Stomach (tissue), 9 donors: ENCODE results near the gene GRB10. TPM values are rescaled to one million over a fixed set of nuclear protein-coding genes. Genes with fewer than 3 reads are reported as not detected.
"Not testable (repeated sequence)": the region's sequence is repeated elsewhere in the genome, so short reads cannot be mapped to it uniquely, and the experiment has no call there.

Experiments
- DNase-seq, 2 donors: peaks; one replicate each; pipeline versions ENCODE4 v3.0.0 to v3.0.0-alpha.2; 2013 to 2019
- H3K27ac ChIP-seq, 5 donors: fragments of 200-600 bp in 4 of 5; sonication (generic) in 4 of 5; one replicate each; pipeline ENCODE4 v1.5.1; 2013 to 2019; ENCODE audit warnings: mild to moderate bottlenecking in 1 of 5, moderate library complexity in 1 of 5
- H3K27me3 ChIP-seq, 3 donors: fragments of 200-600 bp; sonication (generic); one replicate each; pipeline ENCODE4 v1.5.1; 2017 to 2019; ENCODE audit warnings: mixed run types in 1 of 3
- H3K36me3 ChIP-seq, 4 donors: fragments of 200-600 bp; sonication (generic); 1 replicate in 3 of 4; 2 replicates in 1 of 4; pipeline ENCODE4 v1.5.1; 2016 to 2019
- H3K4me1 ChIP-seq, 4 donors: fragments of 200-600 bp; sonication (generic); one replicate each; pipeline ENCODE4 v1.5.1; 2016 to 2019
- H3K4me3 ChIP-seq, 4 donors: fragments of 200-600 bp; sonication (generic) in 3 of 4; one replicate each; pipeline ENCODE4 v1.5.1; 2016 to 2019; ENCODE audit warnings: mild to moderate bottlenecking in 1 of 4
- H3K9me3 ChIP-seq, 4 donors: fragments of 200-600 bp; sonication (generic); one replicate each; pipeline ENCODE4 v1.5.1; 2016 to 2019
- CTCF ChIP-seq, 7 experiments: fragments of 450-650 bp in 4 of 7; fragments of 200-600 bp in 3 of 7; sonication (generic) in 3 of 7; IDR thresholded peaks; one replicate each; pipeline ENCODE4 v1.5.1; 2016 to 2019; ENCODE audit warnings: antibody characterized with exemption in 7 of 7, control low read depth in 2 of 7, mild to moderate bottlenecking in 1 of 7
- EP300 ChIP-seq: sonication (generic); formaldehyde crosslinking; IDR thresholded peaks from one replicate; pipeline ENCODE4 v1.6.1; 2017; ENCODE audit warnings: antibody characterized with exemption
- POLR2A ChIP-seq, 4 donors: fragments of 450-650 bp; IDR thresholded peaks; one replicate each; pipeline ENCODE4 v1.6.1; 2016; ENCODE audit warnings: antibody characterized with exemption in 4 of 4, control low read depth in 2 of 4, mild to moderate bottlenecking in 1 of 4, moderate library complexity in 1 of 4
- POLR2AphosphoS5 ChIP-seq, 3 donors: sonication (generic); formaldehyde crosslinking; IDR thresholded peaks; one replicate each; pipeline ENCODE4 v1.6.1; 2016; ENCODE audit warnings: antibody characterized with exemption in 3 of 3
- WGBS, 5 donors: extraction: QIAGEN DNeasy Blood & Tissue Kit in 3 of 5; methylation state at CpG; one replicate each; pipeline versions ENCODE4 v1.1.5 to v1.1.7; 2013 to 2018; 5-methylcytosine and 5-hydroxymethylcytosine counted together
- intact Hi-C: fragments of 100-400 bp; cut with DNase I; formaldehyde crosslinking; loops from one replicate; pipeline ENCODE4 v1.15.1; 2023; ENCODE audit warnings: low total_unique reads
- polyA plus RNA-seq, 3 donors: library from polyadenylated mRNA; stranded (reverse); fragments of 200-250 nt; gene quantifications; one replicate each; pipeline ENCODE4 v1.2.3, GENCODE V29; 2013
- total RNA-seq, 5 donors: library from RNA; depleted of rRNA; stranded (reverse); fragments of >200 nt; gene quantifications; one replicate each; pipeline versions ENCODE4 v1.1.0 to v1.2.3, GENCODE V29; 2014 to 2016
- donor health status: healthy with polysubstance abuse.
- donor health status: Bipolar disorder and iron deficiency.
- donor health status: healthy.

Gene GRB10
- total and polyA plus RNA-seq, 8 donors: 10.2 to 84.9 (median 49.6) TPM

GRCh38 chr7:50587737-50588136 is 195.0 kb downstream of the GRB10 start:
- DNase-seq: no peak
- peaks cover 7 to 18% (median 14%) of the 10 kb centered on the region in 4 donors for H3K36me3 ChIP-seq
- 72 to 81% (median 76%) methylated on average over 6 of the region's 6 CpGs for WGBS, 5 donors
- TF ChIP-seq EP300 (no peak), CTCF (IDR thresholded peaks at IDR 0.05) (no peak), POLR2AphosphoS5 (IDR thresholded peaks at IDR 0.05) (no peak), POLR2A (IDR thresholded peaks at IDR 0.05) (no peak)
- H3K27me3 ChIP-seq: no peaks in the 10 kb centered on the region
- H3K9me3 ChIP-seq: peaks cover 3 to 19% (median 16%) of the 10 kb centered on the region in 4 donors
- no peak overlapping the region for H3K4me3 ChIP-seq
- H3K4me1 ChIP-seq: no peaks in the 10 kb centered on the region
- no peak overlapping the region for H3K27ac ChIP-seq
- intact Hi-C loops: no loop called here

- no peaks in the 10 kb centered on the region for H3K27me3 ChIP-seq
- no peaks in the 10 kb centered on the region for H3K4me1 ChIP-seq
- no peaks in the 10 kb centered on the region for H3K36me3 ChIP-seq
- intact Hi-C loops: no loop called here
- no peak overlapping the region for H3K27ac ChIP-seq
- peaks cover 3 to 23% (median 16%) of the 10 kb centered on the region in 4 donors for H3K9me3 ChIP-seq
- H3K4me3 ChIP-seq: no peak overlapping the region
- WGBS, 5 donors: 76 to 91% (median 83%) methylated on average over 5 of the region's 5 CpGs
- DNase-seq: peak in 1 of 2 donors; percentile 57
- TF ChIP-seq POLR2A (IDR thresholded peaks at IDR 0.05): no peak
- TF ChIP-seq CTCF (IDR thresholded peaks at IDR 0.05): no peak
- no peak for TF ChIP-seq EP300
- no peak for TF ChIP-seq POLR2AphosphoS5 (IDR thresholded peaks at IDR 0.05)
Measured at GRCh38 chr7:50584793-50585408, 197.8 kb downstream of the GRB10 start.

- TF ChIP-seq CTCF (IDR thresholded peaks at IDR 0.05): no peak
- no peak for TF ChIP-seq POLR2AphosphoS5 (IDR thresholded peaks at IDR 0.05)
- no peak for TF ChIP-seq POLR2A (IDR thresholded peaks at IDR 0.05)
- TF ChIP-seq EP300: no peak
- Histone ChIP-seq H3K4me3 (no peak overlapping the region), H3K27ac (no peak overlapping the region), H3K9me3 (peaks cover 3 to 23% (median 16%) of the 10 kb centered on the region in 4 donors), H3K4me1 (no peaks in the 10 kb centered on the region), H3K27me3 (no peaks in the 10 kb centered on the region), H3K36me3 (no peaks in the 10 kb centered on the region)
- 83 to 94% (median 86%) methylated on average over 3 to 4 of the region's 4 CpGs for WGBS, 5 donors
- intact Hi-C loops: no loop called here
- no peak for DNase-seq
Measured at GRCh38 chr7:50584386-50584785, 198.3 kb downstream of the GRB10 start.

- H3K36me3 ChIP-seq, H3K27me3 ChIP-seq, DNase-seq, H3K27ac ChIP-seq, H3K4me3 ChIP-seq, intact Hi-C loops, H3K4me1 ChIP-seq: not testable (repeated sequence)
- peaks cover 3 to 23% (median 16%) of the 10 kb centered on the region in 4 donors for H3K9me3 ChIP-seq
- WGBS, 5 donors: 90 to 99% (median 94%) methylated on average over 4 of the region's 4 CpGs
Measured at GRCh38 chr7:50583295-50583694, 199.4 kb downstream of the GRB10 start.

GRCh38 chr7:50582271-50582670 is 200.4 kb downstream of the GRB10 start:
- 93 to 98% (median 94%) methylated on average over 4 of the region's 4 CpGs for WGBS, 5 donors
- H3K36me3 ChIP-seq, H3K4me3 ChIP-seq, DNase-seq, H3K27me3 ChIP-seq, H3K4me1 ChIP-seq, intact Hi-C loops, H3K27ac ChIP-seq: not testable (repeated sequence)
- H3K9me3 ChIP-seq: peaks cover 3 to 23% (median 16%) of the 10 kb centered on the region in 4 donors

- WGBS, 5 donors: 80 to 91% (median 86%) methylated on average over 2 of the region's 2 CpGs
- DNase-seq, intact Hi-C loops, H3K4me3 ChIP-seq, H3K27ac ChIP-seq, H3K27me3 ChIP-seq, H3K4me1 ChIP-seq, H3K36me3 ChIP-seq: not testable (repeated sequence)
- peaks cover 3 to 23% (median 16%) of the 10 kb centered on the region in 4 donors for H3K9me3 ChIP-seq
Measured at GRCh38 chr7:50580666-50581065, 202.0 kb downstream of the GRB10 start.
